Measurements from ENCODE around the gene GNA15.

GNA15 gene

GRCh38 chr19:3122512-3122870 is 13.3 kb upstream of the GNA15 start:
- no peak for DNase-seq

DNA sequence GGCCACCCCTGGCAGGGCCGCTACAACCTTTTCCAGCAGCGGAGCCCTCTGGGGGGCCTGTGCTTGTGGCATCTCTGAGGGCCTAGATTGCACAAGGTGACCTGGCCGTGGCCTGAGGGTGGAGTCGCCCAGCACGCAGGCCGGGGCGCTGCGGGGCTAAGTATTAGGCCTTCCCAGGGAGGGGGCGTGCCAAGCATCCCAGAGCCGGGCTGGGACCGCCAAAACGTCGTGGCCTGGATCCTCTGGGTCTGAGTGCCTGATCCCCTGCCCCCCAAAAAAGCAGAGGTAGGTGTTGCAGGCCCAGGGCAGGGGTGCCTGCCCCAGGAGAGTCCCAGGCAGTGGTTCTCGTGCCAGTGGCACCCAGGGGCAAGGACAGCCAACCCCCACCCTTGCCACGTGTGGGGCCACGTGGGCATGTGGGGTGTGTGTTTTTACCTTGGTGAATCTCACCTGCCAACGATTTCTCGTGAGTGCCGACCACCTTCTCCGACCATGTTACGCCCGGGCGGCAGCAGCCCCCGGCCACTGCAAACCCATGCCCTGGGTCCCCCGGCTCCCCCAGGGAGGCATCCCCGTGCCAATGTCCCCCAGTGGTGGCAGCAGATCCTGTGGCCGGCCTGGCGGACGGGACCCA is 12.6 kb upstream of the GNA15 start:
- no peak for DNase-seq

DNA sequence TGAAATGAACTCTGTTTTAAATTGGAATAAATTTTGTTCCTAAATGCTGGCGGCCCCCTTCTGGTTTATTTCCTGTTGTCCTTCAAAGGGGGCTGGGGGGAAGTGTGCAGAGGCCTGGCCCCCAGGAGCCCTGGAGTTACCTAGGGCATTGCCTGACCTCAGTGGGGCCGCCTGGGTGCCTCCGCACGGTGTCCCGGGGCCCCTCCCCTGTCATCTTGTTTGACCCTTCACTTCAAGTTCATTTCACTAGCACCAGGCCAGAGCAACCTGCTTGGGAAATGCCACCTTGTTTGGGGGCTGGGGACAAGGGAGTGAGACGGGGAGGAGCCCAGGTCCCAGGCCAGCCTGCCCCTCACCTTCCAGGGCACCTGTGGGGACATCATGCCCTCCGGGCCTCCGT is 11.9 kb upstream of the GNA15 start:
- DNase-seq, result no peak

- DNase-seq, result no peak
These were observed 11.2 kb upstream of the GNA15 start for GRCh38 chr19:3124630-3125029.

- DNase-seq, result no peak
These were observed 9.8 kb upstream of the GNA15 start for GRCh38 chr19:3125900-3126524.

- no peak for DNase-seq
These were observed 6.7 kb upstream of the GNA15 start for GRCh38 chr19:3129112-3129511.

DNA sequence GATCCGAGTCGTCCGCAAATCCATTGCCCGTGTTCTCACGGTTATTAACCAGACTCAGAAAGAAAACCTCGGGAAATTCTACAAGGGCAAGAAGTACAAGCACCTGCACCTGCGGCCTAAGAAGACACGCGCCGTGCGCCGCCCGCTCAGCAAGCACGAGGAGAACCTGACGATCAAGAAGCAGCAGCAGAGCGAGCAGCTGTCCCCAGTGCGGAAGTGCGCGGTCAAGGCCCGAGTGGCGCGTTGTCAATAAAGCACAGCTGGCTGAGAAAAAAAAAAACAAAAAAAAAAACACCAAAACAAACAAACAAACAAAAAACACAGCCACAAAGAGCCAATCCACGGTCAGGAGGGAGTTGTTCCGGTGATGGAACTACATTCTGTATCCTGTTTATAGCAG is 4.7 kb upstream of the GNA15 start:
- no peak for DNase-seq

DNA sequence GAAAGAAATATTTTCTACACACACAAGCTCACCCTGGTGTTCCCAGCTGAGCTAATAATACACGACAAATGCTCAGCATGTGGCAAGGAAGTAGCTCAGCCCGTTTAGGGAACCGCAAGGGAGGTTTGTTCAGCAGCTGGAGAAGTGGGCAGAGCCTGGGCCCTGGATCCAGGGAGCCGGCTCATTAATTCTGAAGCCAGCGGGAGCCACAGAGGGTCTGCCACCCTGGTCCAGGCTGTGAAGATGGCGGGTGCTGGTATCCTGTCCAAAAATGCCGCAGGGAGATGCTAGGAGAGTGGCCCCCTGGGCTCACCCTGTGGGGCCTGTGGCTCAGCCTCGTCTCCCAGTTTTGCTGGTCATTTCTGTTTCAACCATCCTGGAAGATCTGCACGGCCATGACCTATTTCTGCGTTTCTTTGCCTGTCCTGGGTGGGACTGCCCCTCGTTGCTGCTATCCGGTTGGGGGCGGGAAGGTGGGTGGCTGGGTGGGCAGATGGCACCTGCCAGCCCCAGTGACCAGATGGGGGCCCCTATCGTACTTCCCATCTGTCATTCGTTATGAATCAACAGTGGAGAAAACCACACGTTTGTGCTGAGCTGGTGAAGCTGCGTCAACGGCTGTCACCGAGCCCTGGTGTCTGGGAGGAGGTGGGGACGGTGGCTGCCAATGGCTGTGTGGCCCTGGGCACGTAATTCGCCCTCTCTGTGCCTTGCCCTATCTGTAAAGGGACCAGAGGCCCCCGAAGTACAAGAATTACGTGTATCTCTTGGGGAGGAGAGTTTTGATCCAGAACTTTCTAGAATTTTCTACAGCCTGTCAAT is 2.7 kb upstream of the GNA15 start:
- no peak for DNase-seq

- DNase-seq, result no peak
These were observed 2.1 kb upstream of the GNA15 start for GRCh38 chr19:3133793-3134116.

DNA sequence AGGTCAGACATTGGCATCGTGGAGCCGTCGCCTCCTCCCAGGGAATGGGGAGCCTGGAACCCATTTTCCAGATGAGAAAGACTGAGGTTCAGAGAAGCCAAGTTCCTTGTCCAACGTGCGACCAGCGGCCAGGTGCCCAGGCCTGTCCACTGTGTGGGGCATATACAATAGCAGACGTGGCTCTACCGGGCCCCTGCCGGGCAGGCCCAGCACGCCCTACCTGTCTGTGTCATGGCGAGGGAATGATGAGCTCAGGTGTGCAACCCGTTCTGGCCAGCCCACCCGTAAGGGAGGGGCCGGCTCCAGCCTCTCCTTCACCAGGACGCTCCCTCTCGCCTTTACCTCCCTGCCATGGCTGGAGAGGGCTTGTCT is 837 bp downstream of the GNA15 start:
- DNase-seq, result no peak

DNA sequence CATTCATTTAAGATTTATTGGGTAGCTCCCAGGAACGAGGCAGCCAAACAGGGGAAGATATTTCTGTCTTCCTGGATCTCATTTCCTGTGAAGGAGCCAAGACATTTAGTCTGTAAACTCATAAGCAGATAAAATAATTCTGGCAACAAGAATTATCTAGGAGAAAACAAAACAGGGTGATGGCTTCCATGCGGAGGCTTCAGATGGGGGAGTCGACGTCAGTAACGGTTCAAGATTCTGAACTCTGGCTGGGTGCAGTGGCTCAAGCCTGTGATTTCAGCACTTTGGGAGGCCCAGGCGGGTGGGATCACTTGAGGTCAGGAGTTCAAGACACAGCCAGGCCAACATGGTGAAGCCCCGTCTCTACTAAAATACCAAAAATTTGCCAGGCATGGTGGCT is 1.3 kb downstream of the GNA15 start:
- no peak for DNase-seq

- DNase-seq, result no peak
These were observed 2.4 kb downstream of the GNA15 start for GRCh38 chr19:3138268-3138667.

DNA sequence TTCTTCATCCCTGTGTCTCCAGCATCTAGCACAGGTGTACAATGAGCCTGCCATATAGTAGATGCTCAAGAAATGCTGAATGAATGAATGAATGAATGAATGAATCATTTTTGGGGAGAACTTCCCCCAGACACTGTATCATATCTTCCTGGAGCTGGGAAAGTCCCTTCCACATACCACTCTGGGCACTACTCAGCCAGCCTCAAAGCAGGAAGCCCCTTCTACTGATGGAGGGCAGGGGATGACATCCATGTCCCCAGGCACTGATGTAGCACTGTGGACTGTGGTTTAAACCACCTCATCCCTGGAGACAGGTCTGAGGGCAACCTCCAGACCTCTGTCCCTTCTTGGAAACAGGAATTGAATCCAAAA is 4.8 kb downstream of the GNA15 start:
- DNase-seq, result no peak

DNA sequence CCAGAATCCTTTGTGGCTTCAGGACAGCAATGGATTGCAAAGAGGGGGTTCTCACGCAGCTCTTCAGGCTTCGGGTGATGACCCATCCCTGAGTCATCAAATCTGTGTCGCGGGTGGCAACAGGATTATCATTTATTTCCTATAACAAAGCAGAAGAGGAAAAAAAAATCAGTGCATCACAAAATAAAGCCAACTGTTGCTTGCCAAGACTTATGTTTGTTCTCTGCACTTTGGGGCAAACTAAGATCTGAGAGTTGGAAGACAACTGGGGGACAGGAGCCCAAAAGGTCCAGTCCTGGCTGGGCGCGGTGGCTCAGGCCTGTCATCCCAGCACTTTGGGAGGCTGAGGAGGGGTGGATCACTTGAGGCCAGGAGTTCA is 6.4 kb downstream of the GNA15 start:
- DNase-seq, result no peak

DNA sequence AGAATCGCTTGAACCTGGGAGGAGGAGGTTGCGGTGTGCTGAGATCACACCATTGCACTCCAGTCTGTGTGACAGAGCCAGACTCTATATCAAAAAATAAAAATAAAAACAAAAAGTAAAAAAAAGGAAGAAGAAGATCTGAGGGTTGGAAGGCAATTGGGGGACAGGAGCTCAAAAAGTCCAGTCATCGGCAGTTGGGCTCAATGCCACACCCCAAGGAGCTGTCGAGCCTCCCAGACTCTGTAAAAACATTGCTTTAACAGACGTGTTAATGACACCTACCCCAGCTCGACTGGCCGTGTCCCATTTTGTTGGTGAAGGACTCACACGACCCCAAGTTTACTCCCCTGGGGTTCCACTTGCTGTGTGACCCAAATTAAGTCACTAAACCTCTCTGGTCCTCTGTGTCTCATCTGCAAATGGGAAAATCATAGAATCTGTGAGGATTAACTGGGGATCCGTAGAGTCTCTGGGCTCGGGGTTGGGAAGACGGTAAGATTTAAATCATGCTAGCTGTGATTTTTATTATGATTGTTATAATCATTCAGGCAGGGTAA is 7.0 kb downstream of the GNA15 start:
- DNase-seq, result no peak

GRCh38 chr19:3145909-3146676 is 10.3 kb downstream of the GNA15 start:
- DNase-seq, result peak; percentile 28

GRCh38 chr19:3146677-3147100 is 10.9 kb downstream of the GNA15 start:
- DNase-seq, result no peak

DNA sequence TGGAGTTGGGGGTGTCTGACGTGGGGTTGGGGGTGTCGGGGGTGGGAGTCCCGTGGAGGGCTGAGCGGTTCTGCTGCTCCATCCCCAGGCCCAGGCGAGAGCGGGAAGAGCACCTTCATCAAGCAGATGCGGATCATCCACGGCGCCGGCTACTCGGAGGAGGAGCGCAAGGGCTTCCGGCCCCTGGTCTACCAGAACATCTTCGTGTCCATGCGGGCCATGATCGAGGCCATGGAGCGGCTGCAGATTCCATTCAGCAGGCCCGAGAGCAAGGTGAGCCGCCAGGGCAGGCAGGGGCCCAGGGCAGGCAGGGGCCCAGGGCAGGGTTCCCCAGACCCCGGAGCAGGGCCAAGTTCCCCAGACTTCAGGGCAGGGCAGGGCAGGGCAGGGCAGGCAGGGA is 12.7 kb downstream of the GNA15 start:
- DNase-seq, result no peak

DNA sequence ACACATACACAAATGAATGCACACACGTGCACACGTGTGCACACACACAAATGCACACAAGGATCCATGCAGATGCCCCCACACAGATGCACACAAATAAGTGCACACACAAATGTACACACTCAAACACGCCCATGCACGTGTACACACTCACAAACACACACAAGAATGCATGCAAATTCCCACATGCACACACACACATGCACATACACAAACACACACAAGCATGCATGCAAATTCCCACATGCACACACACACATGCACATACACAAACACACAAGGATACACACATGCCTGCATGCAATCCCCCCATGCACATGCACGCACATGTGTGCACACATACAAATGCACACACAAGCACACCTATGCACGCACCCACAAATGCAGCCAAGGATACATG is 13.3 kb downstream of the GNA15 start:
- DNase-seq, result no peak

DNA sequence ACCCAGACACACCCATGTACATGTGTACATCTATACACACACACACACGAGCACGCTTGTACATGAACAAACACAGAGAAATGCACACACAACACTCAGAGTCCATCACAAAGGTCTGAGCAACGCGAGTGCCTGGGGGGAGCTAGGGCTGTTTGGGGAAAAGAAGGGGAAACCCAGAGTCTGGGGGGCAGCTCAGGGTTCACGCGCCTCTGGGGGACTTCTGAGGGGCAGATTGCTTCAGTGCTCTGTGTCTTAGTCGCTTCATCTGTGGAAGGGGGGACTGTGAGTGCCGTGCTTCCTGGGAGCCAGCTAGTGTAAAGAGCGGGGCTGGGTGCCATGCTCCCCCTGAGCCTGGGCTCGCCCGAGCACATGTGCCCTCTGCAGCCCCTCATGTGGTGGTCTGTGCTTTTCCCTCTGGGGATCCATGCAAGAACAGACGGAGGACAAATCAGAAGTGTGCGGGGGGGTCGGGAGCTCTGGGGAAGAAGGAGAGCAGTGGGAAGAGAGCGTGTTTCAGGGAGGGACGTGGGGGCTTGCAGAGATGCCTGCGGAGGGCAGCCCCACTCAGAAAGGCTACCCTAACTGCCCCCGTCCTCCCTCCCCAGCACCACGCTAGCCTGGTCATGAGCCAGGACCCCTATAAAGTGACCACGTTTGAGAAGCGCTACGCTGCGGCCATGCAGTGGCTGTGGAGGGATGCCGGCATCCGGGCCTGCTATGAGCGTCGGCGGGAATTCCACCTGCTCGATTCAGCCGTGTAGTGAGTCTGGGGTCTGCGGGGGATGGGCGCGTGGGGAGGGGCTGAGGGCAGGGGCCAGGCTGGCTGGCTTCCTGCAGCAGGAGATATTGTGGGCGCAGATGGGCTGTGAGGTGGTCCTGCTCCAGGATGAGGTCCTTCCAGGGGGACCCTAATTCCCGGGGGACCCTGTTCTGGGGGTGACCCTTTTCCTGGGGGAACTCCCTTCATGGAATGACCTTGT is 14.0 kb downstream of the GNA15 start:
- DNase-seq, result no peak

DNA sequence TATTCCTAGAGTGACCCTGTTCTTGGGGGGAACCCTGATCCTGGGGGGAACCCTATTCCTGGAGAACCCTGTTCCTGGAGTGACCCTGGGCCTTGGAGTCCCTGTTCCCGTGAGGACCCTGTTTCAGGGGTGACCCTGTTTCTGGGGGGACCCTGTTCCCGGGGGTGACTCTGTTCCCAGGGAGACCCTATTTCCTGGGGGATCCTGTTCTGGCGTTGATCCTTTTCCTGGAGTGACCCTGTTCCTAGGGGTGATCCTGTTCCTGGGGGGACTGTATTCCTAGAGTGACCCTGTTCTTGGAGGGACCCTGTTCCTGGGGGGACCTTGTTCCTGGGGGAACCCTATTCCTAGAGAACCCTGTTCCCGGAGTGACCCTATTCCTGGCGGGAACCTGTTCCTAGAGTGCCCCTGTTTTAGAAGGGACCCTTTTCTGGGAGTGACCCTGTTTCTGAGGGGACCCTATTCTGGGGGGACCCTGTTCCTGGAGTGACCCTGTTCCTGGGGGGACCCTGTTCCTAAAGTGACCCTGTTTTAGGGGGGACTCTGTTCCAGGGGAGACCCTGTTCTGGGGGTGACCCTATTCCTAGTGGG is 15.0 kb downstream of the GNA15 start:
- no peak for DNase-seq
